A549 (cell line): ENCODE results near the gene POLR2L. TPM values are rescaled to one million over a fixed set of nuclear protein-coding genes. Genes with fewer than 3 reads are reported as not detected.

Source experiments
- ATAC-seq, 2 experiments: fragments of 200-7000 bp in 1 of 2; fragments of >200 bp in 1 of 2; cut with Nextera tagmentation in 1 of 2; cut with Tn5 transposase in 1 of 2; 3 replicates each; pipeline versions ENCODE4 v1.8.0 to v1.9.1; 2018 to 2020; ENCODE audit warnings: mild to moderate bottlenecking in 1 of 2, moderate library complexity in 1 of 2
- CTCF ChIA-PET: fragments of 300-600 bp; sonication (Branson Sonifier 250); formaldehyde crosslinking; extraction: SDS; loops from one replicate; lab custom pipeline; 2021; ENCODE audit warnings: antibody characterized with exemption, inconsistent platforms; lab: Yijun Ruan, JAX
- POLR2A ChIA-PET: fragments of 350-600 bp; formaldehyde crosslinking; extraction: SDS; loops from one replicate; lab custom pipeline; 2021; ENCODE audit warnings: antibody characterized with exemption, inconsistent platforms; lab: Yijun Ruan, JAX
- DNase-seq, 2 experiments: peaks; one replicate each; pipeline versions ENCODE4 v3.0.0 to v3.0.0-alpha.2; 2011 to 2016; ENCODE audit warnings: low read depth in 1 of 2, low spot score in 1 of 2
- FAIRE-seq: peaks from 2 replicates; lab custom pipeline; 2011; peaks lifted over from hg19 to GRCh38; lab: Jason Lieb, UNC
- H3K27ac ChIP-seq, 2 experiments: fragments of >200 bp; sonication (Bioruptor Twin); formaldehyde crosslinking; 3 replicates each; pipeline ENCODE4 v1.5.1; 2016 to 2017
- H3K4me1 ChIP-seq: fragments of >200 bp; sonication (Bioruptor Twin); formaldehyde crosslinking; 3 replicates; pipeline ENCODE4 v1.6.1; 2016
- H3K4me2 ChIP-seq: fragments of >200 bp; sonication (Bioruptor Twin); formaldehyde crosslinking; 3 replicates; pipeline ENCODE4 v1.6.1; 2016
- H3K4me3 ChIP-seq: fragments of >200 bp; sonication (Bioruptor Twin); formaldehyde crosslinking; 3 replicates; pipeline ENCODE4 v1.5.1; 2016
- H3K9me3 ChIP-seq: fragments of >200 bp; sonication (Bioruptor Twin); formaldehyde crosslinking; 3 replicates; pipeline ENCODE4 v1.6.1; 2016
- BCL3 ChIP-seq: fragments of >200 bp; sonication (Bioruptor Twin); formaldehyde crosslinking; IDR thresholded peaks from 3 replicates; pipeline ENCODE4 v1.6.1; 2016
- CBX8 ChIP-seq: fragments of 200-600 bp; sonication (generic); IDR thresholded peaks from 2 replicates; pipeline ENCODE4 v1.6.1; 2016
- CHD4 ChIP-seq: fragments of 200-600 bp; sonication (generic); IDR thresholded peaks from 2 replicates; pipeline ENCODE4 v1.6.1; 2016; ENCODE audit warnings: antibody characterized with exemption, mild to moderate bottlenecking, borderline replicate concordance
- CTCF ChIP-seq: fragments of >200 bp; sonication (Bioruptor Twin); formaldehyde crosslinking; IDR thresholded peaks from 3 replicates; pipeline ENCODE4 v1.5.1; 2016
- E2F6 ChIP-seq: IDR thresholded peaks from 2 replicates; pipeline ENCODE4 v1.6.1; 2012; ENCODE audit warnings: low read depth, borderline replicate concordance
- ELK1 ChIP-seq: fragments of 150-350 bp; IDR thresholded peaks from 2 replicates; pipeline ENCODE4 v1.6.1; 2014; ENCODE audit warnings: low read depth, mild to moderate bottlenecking, low read length
- EP300 ChIP-seq, 2 experiments: fragments of >200 bp; sonication (Bioruptor Twin); formaldehyde crosslinking; IDR thresholded peaks; 2 replicates in 1 of 2; 3 replicates in 1 of 2; pipeline ENCODE4 v1.6.1; 2016 to 2017
- GATA3 ChIP-seq: IDR thresholded peaks from 2 replicates; pipeline ENCODE4 v1.6.1; 2012; ENCODE audit warnings: borderline replicate concordance
- HOXA7 ChIP-seq: fragments of 250-450 bp; sonication (Bioruptor Pico); IDR thresholded peaks from 2 replicates; pipeline ENCODE4 v1.5.0; 2020; ENCODE audit warnings: mild to moderate bottlenecking, moderate library complexity
- HOXB13 ChIP-seq: fragments of 250-450 bp; sonication (Bioruptor Pico); IDR thresholded peaks from 2 replicates; pipeline ENCODE4 v1.5.0; 2020; ENCODE audit warnings: low read depth, mild to moderate bottlenecking, moderate library complexity
- JUN ChIP-seq, 2 experiments: fragments of >200 bp; sonication (Bioruptor Twin); formaldehyde crosslinking; IDR thresholded peaks; 2 replicates in 1 of 2; 3 replicates in 1 of 2; pipeline ENCODE4 v1.6.1; 2016 to 2017
- KDM5A ChIP-seq: fragments of 200-600 bp; sonication (generic); IDR thresholded peaks from 2 replicates; pipeline ENCODE4 v1.6.1; 2016; ENCODE audit warnings: antibody characterized with exemption, mild to moderate bottlenecking
- NPAS2 ChIP-seq: fragments of 250-450 bp; sonication (Bioruptor Pico); IDR thresholded peaks from 2 replicates; pipeline ENCODE4 v1.8.0; 2022; ENCODE audit warnings: mild to moderate bottlenecking, moderate library complexity, borderline replicate concordance
- NR3C1 ChIP-seq: fragments of >200 bp; sonication (Bioruptor Twin); formaldehyde crosslinking; IDR thresholded peaks from 3 replicates; pipeline ENCODE4 v1.6.1; 2017
- PBX3 ChIP-seq: IDR thresholded peaks from 2 replicates; pipeline ENCODE4 v1.6.1; 2012
- POLR2AphosphoS2 ChIP-seq: conservative IDR thresholded peaks from 2 replicates; pipeline ENCODE4 v1.6.1; 2012; ENCODE audit warnings: low read length, improper control_type of control experiment, inconsistent platforms
- RCOR1 ChIP-seq: fragments of 150-350 bp; IDR thresholded peaks from 2 replicates; pipeline ENCODE4 v1.6.1; 2014; ENCODE audit warnings: antibody characterized with exemption, low read length, low read depth
- RFX5 ChIP-seq: fragments of 450-650 bp; IDR thresholded peaks from 2 replicates; pipeline ENCODE4 v1.7.1; 2014; ENCODE audit warnings: antibody characterized with exemption, mild to moderate bottlenecking, moderate library complexity
- SREBF2 ChIP-seq: fragments of 450-650 bp; IDR thresholded peaks from 2 replicates; pipeline ENCODE4 v1.6.1; 2014; ENCODE audit warnings: mild to moderate bottlenecking, moderate library complexity
- TP53 ChIP-seq: fragments of 250-450 bp; sonication (Bioruptor Pico); IDR thresholded peaks from 2 replicates; pipeline ENCODE4 v1.5.0; 2021; ENCODE audit warnings: mild to moderate bottlenecking, moderate library complexity
- ZC3H11A ChIP-seq: fragments of 450-650 bp; IDR thresholded peaks from 2 replicates; pipeline ENCODE4 v1.6.1; 2014; ENCODE audit warnings: antibody characterized with exemption, mild to moderate bottlenecking
- ZFP36 ChIP-seq: fragments of 450-650 bp; IDR thresholded peaks from 2 replicates; pipeline ENCODE4 v1.6.1; 2014; ENCODE audit warnings: borderline replicate concordance; ENCODE audit not compliant: partially characterized antibody
- ZSCAN20 ChIP-seq: fragments of 250-450 bp; sonication (Bioruptor Pico); IDR thresholded peaks from 2 replicates; pipeline ENCODE4 v1.8.0; 2022; ENCODE audit warnings: mild to moderate bottlenecking, moderate library complexity
- WGBS: methylation state at CpG from one replicate; pipeline ENCODE4 v1.1.6; 2017; ENCODE audit errors: missing lambda C conversion rate; 5-methylcytosine and 5-hydroxymethylcytosine counted together
- polyA plus RNA-seq, 4 experiments: library from polyadenylated mRNA; depleted of rRNA in 3 of 4; stranded (reverse); fragments of >200 nt; fragmentation: RNase III in 1 of 4; extraction: RNeasy Plus Mini Kit Qiagen cat#74134 plus additional on column Dnase treatment in 1 of 4; gene quantifications; 2 replicates in 3 of 4; 3 replicates in 1 of 4; pipeline ENCODE4 v1.2.3, GENCODE V29; 2011 to 2017

The POLR2L gene
- polyA plus RNA-seq, 2 of the 4 experiments (the other 2 are of a cell fraction) = 140 to 773 TPM

GRCh38 chr11:882596-882995, 40.3 kb upstream of the POLR2L start:
- H3K9me3 ChIP-seq = no peaks in the 10 kb centered on the region
- ATAC-seq = no peak
- H3K4me3 ChIP-seq = no peak overlapping the region
- H3K4me1 ChIP-seq = no peaks in the 10 kb centered on the region
- POLR2A ChIA-PET = no interaction called here
- WGBS = 91% methylated on average over 12 of the region's 14 CpGs
- no peak for TF ChIP-seq CTCF
- no peak for TF ChIP-seq TP53 (CRISPR knock-in tag)
- TF ChIP-seq HOXA7 (CRISPR knock-in tag) = no peak
- no peak for TF ChIP-seq JUN (IDR thresholded peaks at IDR 0.05)
- no peak for TF ChIP-seq PBX3
- TF ChIP-seq HOXB13 (CRISPR knock-in tag) = no peak
- no peak for TF ChIP-seq BCL3
- no peak for TF ChIP-seq KDM5A
- no peak for TF ChIP-seq SREBF2
- TF ChIP-seq RCOR1 = no peak
- CTCF ChIA-PET = interaction anchor here (0.8 to 0.9 kb wide), 2 partner anchors 11 to 34 kb away, joined by 3 to 4 read pairs; no protein-coding TSS in a partner anchor
- H3K4me2 ChIP-seq = no peak overlapping the region
- H3K27ac ChIP-seq = no peak overlapping the region
- DNase-seq = no peak
- no peak for FAIRE-seq

GRCh38 chr11:880447-880846, 38.1 kb upstream of the POLR2L start:
- Histone ChIP-seq H3K4me3 (no peak overlapping the region), H3K4me1 (no peaks in the 10 kb centered on the region), H3K27ac (no peak overlapping the region), H3K9me3 (no peaks in the 10 kb centered on the region), H3K4me2 (no peak overlapping the region)
- TF ChIP-seq NR3C1 (no peak), POLR2AphosphoS2 (no peak), CHD4 (no peak), RFX5 (no peak), KDM5A (no peak), ZFP36 (no peak), NPAS2 (CRISPR knock-in tag) (no peak), BCL3 (no peak), EP300 (IDR thresholded peaks at IDR 0.05) (no peak)
- DNase-seq (no peak), ATAC-seq (0 out of 6 replicates have a peak, but pooled peaks of 1 of the 2 experiments have one; percentile 17), FAIRE-seq (no peak)
- ChIA-PET CTCF (interaction anchor here (1.5 kb wide), 1 partner anchor 170 kb away, joined by 4 read pairs; no protein-coding TSS in a partner anchor), POLR2A (no interaction called here)
- WGBS = 89% methylated on average over 9 of the region's 14 CpGs

GRCh38 chr11:877565-877964, 35.2 kb upstream of the POLR2L start:
- ChIA-PET POLR2A (no interaction called here), CTCF (interaction anchor here (1.1 to 1.9 kb wide), 6 partner anchors 9 to 176 kb away, joined by 3 to 7 read pairs (median 5); no protein-coding TSS in a partner anchor)
- peak; percentile 80 for ATAC-seq
- H3K4me2 ChIP-seq = no peak overlapping the region
- no peaks in the 10 kb centered on the region for H3K4me1 ChIP-seq
- H3K9me3 ChIP-seq = no peaks in the 10 kb centered on the region
- H3K27ac ChIP-seq = no peak overlapping the region
- WGBS = 74% methylated on average over 8 of the region's 11 CpGs
- no peak for TF ChIP-seq CBX8
- no peak for TF ChIP-seq SREBF2
- no peak for TF ChIP-seq ZSCAN20 (CRISPR knock-in tag)
- no peak for TF ChIP-seq ZC3H11A
- TF ChIP-seq E2F6 = no peak
- no peak for TF ChIP-seq GATA3
- TF ChIP-seq ELK1 = no peak
- TF ChIP-seq, all 56 proteins: peak for 0
- peak in 1 of 2 experiments; percentile 71 for DNase-seq
- H3K4me3 ChIP-seq = no peak overlapping the region
- no peak for FAIRE-seq
